ENCODE data around the gene MMP13.
"Not testable (repeated sequence)": the region's sequence is repeated elsewhere in the genome, so short reads cannot be mapped to it uniquely, and the experiment has no call there.

MMP13 gene

DNA sequence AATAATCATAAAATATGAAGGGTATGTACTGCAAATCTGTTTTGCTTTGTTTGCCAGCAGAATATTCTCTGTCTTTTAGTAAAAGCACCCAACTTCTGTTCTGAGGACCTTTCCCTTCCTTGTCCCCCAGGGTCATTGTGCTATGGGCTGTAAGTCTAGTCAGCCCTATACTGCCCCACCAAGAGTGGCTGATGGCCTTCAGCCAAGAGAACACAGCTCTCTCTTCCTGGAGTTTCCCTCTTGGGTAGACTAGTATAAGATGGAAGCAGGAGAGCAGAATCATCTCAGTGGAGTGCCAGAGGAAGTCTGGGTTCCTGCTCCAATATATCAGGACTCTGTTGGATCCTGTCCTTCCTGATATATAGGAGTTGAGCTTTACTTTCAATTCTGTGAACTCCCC is 29.0 kb downstream of the MMP13 start:
- ATAC-seq (no peak), DNase-seq (no peak)
- Mint-ChIP-seq H3K27me3 (peaks cover 24% of the 10 kb centered on the region), H3K4me3 (no peak overlapping the region), H3K4me1 (no peaks in the 10 kb centered on the region), H3K9me3 (no peaks in the 10 kb centered on the region), H3K27ac (no peak overlapping the region)

DNA sequence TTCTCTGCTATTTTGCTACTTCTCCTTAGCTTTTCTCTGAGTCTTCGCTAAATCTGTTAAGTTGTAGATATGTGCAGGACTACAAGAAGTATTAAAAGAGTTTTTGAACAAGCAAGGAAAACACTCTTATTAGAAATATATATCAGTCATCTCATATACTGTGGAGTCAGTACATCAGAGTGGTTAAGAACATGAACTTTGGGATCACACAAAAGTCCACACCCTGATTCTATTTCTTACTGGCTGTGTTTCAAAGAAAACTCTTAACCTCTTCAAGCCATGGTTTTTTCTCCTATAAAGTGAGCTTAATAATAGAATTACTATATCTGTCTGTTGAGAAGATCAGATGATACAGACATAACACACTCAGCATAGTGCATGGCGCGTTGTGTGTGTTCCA is 29.5 kb downstream of the MMP13 start:
- H3K9me3 Mint-ChIP-seq: no peaks in the 10 kb centered on the region
- H3K4me1 Mint-ChIP-seq: no peaks in the 10 kb centered on the region
- ATAC-seq (no peak), DNase-seq (no peak)
- no peak overlapping the region for H3K4me3 Mint-ChIP-seq
- peaks cover 25% of the 10 kb centered on the region for H3K27me3 Mint-ChIP-seq
- H3K27ac Mint-ChIP-seq: no peak overlapping the region

DNA sequence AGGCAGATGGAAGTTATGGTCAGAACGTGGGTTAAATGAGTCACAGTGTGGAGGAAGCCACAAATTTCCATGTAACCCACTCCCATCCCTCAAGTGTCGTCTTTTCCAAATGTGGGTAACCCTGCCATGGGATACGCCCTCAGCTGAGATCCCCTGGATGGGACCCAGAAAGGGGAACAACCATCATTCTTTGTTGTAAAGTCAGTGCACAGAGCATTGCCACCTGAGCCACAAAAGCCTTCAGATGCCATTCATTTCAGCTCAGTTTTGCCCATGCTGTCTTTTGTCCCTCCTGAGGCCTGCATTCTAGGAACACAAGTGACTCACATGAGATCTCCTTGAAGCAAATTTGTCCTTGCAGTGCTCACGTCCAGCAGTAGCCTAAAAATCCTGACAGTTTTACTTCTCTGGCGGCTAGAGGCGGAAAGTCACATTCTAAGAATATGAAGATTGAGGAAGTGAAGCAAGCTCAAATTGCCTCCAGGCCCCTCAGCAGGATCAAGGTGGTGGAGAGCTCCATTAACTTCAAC is 30.6 kb downstream of the MMP13 start:
- no peaks in the 10 kb centered on the region for H3K9me3 Mint-ChIP-seq
- H3K27ac Mint-ChIP-seq: no peak overlapping the region
- H3K4me1 Mint-ChIP-seq: no peaks in the 10 kb centered on the region
- H3K27me3 Mint-ChIP-seq: peaks cover 29% of the 10 kb centered on the region
- no peak overlapping the region for H3K4me3 Mint-ChIP-seq
- DNase-seq: no peak
- no peak for ATAC-seq

DNA sequence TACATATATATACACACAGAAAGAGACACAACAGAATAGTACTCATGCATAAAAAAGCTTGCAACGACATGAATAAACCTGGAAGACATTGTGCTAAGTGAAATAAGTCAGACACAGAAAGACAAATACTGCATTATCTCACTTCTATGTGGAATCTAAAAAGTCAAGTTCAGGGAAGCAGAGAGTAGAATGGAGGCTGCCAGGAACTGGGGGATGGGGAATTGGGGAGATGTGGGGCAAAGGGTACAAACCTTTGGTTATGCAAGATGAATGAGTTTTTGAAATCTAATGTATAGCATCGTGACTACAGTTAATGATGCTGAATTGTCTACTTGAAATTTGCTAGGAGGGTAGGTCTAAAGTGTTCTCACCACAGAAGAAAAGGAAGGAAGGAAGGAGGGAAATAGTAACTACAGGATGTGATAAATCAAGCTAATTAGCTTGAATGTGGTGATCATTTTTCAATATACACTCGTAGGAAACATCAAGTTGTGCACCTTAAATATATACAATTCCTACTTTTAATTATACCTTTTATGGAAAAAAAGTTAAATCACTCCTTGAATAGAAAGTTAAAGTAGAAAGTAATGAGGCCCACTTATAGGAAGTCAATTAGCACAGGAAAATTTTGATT is 33.8 kb downstream of the MMP13 start:
- peaks cover 51% of the 10 kb centered on the region for H3K27me3 Mint-ChIP-seq
- ATAC-seq: no peak
- H3K4me1 Mint-ChIP-seq: no peaks in the 10 kb centered on the region
- DNase-seq: no peak
- H3K4me3 Mint-ChIP-seq: no peak overlapping the region
- no peaks in the 10 kb centered on the region for H3K9me3 Mint-ChIP-seq
- H3K27ac Mint-ChIP-seq: no peak overlapping the region

DNA sequence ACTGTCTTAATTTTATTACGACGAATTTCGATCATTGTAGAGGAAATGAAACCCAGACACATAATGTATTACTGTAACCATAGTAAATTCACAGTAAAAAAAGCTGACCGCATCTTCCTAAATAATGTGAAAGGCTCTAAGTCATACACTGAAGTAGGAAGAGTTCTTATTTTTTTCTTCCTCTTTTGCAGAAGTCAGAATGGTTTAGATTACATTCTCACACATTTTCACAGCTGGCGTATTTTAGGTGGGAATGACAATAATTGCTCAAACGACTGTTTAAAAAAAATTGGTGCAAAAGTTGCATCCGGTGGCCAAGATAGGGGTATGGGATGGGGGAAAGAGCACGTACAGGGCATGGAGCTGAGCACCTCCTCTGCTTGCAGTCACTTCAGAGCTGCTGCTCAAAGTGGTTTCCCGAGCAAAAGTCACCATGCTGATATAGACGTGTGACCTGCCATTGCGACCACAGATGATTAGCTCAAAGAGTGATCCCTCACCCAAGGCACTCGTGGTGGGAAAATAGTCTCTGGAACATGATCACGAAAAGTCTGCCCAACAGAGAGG is 35.3 kb downstream of the MMP13 start:
- H3K9me3 Mint-ChIP-seq: no peaks in the 10 kb centered on the region
- no peak overlapping the region for H3K27ac Mint-ChIP-seq
- DNase-seq: no peak
- peaks cover 61% of the 10 kb centered on the region for H3K27me3 Mint-ChIP-seq
- peak; percentile 54 for ATAC-seq
- H3K4me1 Mint-ChIP-seq: no peaks in the 10 kb centered on the region
- peak overlapping the region in 1 of 2 donors; percentile 17 for H3K4me3 Mint-ChIP-seq

DNA sequence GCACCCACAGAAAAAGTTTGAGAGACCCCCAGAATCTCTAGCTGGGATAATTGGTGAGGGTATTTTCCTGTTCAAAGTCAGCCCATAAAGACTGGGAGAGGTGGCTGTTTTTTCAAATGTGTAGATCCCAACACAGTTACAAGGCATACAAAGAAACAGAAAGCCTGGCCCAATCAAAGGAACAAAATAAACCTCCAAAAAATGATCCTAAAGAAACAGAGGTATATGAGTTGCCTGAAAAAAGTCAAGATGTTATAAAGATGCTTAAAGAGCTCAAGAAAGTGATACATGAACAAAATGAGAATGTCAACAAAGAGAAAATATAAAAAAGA is 40.5 kb downstream of the MMP13 start:
- H3K27ac Mint-ChIP-seq: no peak overlapping the region
- no peak for ATAC-seq
- H3K27me3 Mint-ChIP-seq: peaks cover 47% of the 10 kb centered on the region
- H3K9me3 Mint-ChIP-seq: no peaks in the 10 kb centered on the region
- DNase-seq: no peak
- no peak overlapping the region for H3K4me3 Mint-ChIP-seq
- no peaks in the 10 kb centered on the region for H3K4me1 Mint-ChIP-seq

DNA sequence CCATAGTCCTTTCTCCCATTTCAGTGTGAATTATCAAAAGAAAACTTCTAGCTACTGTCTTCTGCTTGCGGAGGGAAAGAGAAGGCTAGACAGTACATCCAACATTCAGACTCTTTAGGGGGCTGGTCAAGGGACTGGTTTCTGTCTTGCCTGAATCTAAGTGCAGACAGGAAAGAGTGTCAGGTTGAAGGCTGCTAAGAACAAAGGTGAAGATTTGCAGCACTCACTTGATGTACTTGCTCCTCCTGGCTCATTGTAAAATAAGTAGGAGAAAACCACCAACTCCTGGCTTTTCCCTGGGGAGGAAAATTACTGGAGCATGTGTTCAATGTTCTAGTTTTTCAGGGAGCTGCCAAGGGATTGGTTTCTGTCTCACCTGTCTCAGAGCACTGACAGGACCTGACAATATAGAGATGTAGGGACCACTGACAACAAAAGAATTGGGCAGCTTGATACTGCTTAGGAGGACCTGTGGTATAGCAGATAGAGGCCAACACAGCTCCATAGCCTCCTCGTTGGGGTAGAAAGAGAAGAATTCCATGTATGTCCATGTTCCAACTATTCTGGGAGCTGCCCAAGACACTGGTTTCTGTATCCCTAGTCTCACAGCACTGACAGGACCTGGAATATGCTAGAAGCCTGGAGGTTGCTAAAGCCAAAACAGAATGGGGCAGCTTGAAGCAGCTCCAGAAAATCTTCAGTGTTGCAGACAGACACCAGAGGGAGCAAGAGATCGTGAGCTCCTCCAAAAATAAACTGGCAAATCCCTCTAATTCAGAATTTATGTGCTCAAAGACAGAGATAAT is 41.1 kb downstream of the MMP13 start:
- Mint-ChIP-seq H3K27ac (no peak overlapping the region), H3K4me1 (no peaks in the 10 kb centered on the region), H3K27me3 (peaks cover 41% of the 10 kb centered on the region), H3K4me3 (no peak overlapping the region), H3K9me3 (no peaks in the 10 kb centered on the region)
- DNase-seq: peak in 1 of 2 donors; percentile 26
- ATAC-seq: peak; percentile 70

DNA sequence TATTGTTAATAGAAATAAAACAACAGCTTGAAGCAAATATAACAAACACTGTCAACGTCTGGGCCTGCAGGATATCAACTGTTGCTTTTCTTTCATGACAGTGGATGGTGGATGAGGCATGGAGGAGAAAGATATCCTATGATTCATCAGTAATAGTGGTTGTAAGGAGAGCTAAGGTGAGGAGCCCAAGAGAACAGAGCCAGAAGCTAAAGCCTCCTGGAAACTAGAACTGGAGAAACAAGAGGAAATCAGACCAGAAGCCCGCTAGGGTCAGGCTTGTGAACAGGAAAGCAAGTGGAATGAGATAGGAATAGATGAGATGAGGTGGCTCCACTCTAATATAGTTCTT is 43.1 kb downstream of the MMP13 start:
- Mint-ChIP-seq H3K9me3 (no peaks in the 10 kb centered on the region), H3K4me3 (no peak overlapping the region), H3K4me1 (no peaks in the 10 kb centered on the region), H3K27me3 (peaks cover 36% of the 10 kb centered on the region), H3K27ac (no peak overlapping the region)
- DNase-seq (no peak), ATAC-seq (no peak)

DNA sequence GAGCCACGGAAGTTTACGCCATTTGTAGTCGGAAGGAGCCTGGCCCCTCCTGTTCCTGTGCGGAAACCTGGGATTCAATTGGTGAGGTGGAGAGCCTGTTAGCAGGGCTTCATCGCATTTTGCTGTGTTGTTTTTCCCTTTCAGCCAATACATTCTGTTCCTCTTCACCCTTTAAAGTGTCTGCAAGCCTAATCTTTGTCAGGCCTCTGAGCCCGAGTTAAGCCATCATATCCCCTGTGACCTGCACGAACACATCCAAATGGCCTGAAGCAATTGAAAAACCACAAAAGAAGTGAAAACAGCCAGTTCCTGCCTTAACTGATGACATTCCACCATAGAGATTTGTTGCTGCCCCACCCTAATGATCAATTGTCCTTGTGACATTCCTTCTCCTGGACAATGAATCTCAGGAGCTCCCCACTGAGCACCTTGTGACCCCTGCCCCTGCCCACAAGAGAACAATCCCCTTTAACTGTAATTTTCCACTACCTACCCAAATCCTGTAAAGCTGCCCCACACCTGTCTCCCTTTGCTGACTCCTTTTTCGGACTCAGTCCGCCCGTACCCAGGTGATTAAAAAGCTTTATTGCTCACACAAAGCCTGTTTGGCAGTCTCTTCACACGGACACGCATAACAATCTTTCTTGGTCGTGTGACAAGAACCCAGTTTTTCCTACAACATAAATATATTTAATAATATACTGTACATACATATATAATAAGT is 43.6 kb downstream of the MMP13 start:
- Mint-ChIP-seq H3K4me3 (no peak overlapping the region), H3K27me3 (peaks cover 36% of the 10 kb centered on the region), H3K4me1 (no peaks in the 10 kb centered on the region), H3K9me3 (no peaks in the 10 kb centered on the region), H3K27ac (no peak overlapping the region)
- no peak for DNase-seq
- ATAC-seq: no peak

DNA sequence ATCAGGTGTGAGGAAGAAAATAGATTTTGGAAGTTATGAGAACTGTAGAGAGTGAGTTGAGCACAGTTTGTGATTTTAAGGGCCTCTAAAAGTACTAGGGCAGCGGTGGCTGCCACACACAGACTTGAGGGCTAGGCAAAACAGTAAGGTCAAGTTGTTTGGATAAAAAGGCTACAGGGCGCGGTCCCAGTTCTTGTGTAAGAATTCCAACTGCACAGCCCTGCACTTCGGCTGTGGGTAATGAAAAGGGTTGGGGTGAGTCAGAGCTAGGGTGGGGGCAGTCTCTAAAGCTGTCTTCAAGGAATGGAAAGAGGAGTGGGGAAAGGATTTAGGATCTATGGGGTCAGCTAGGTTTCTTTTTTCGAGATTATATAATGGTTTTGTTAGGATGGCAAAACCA is 49.7 kb downstream of the MMP13 start:
- not testable (repeated sequence) for ATAC-seq, H3K4me3 Mint-ChIP-seq, H3K9me3 Mint-ChIP-seq, H3K27ac Mint-ChIP-seq, H3K4me1 Mint-ChIP-seq, DNase-seq
- peaks cover 11% of the 10 kb centered on the region for H3K27me3 Mint-ChIP-seq

DNA sequence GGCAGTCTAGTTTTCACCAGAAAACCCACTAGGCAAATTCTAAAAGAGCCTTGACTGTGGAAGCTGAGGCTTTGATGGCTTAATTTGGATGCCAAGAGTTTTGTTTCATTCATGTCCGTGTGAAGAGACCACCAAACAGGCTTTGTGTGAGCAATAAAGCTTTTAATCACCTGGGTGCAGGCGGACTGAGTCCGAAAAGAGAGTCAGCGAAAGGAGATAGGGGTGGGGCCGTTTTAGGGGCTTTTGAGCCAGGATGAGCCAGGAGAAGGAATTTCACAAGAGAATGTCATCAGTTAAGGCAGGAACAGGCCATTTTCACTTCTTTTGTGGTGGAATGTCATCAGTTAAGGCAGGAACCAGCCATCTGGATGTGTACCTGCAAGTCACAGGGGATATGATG is 51.6 kb downstream of the MMP13 start:
- not testable (repeated sequence) for H3K4me1 Mint-ChIP-seq, ATAC-seq, H3K27me3 Mint-ChIP-seq, H3K9me3 Mint-ChIP-seq, H3K4me3 Mint-ChIP-seq, H3K27ac Mint-ChIP-seq, DNase-seq

DNA sequence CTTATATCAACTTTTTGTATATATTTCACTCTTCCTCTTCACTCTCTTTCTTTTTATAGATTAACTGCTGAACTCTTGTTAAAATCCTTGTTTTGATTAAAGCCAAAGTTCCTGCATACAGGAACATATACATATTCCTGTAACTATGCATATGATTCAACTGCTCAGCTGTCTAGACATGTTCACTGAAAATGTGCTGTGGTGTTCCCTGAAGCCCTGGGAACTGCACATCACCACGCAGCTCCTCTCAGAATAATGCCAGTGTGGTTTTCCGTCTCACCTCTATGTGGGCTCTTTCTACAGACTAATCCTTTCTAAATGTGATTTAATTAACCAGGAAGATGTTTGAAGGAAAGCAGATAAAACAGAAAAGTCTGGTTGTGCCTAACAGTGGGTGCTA is 55.2 kb downstream of the MMP13 start:
- Mint-ChIP-seq H3K9me3 (peaks cover 7 to 8% of the 10 kb centered on the region in 2 donors), H3K27ac (no peak overlapping the region)

More for the DNA sequence above, 55.2 kb downstream of the MMP13 start:
- ATAC-seq (no peak), DNase-seq (no peak)
- H3K4me3 Mint-ChIP-seq: no peak overlapping the region
- H3K27me3 Mint-ChIP-seq: no peaks in the 10 kb centered on the region
- no peaks in the 10 kb centered on the region for H3K4me1 Mint-ChIP-seq
